HG03521 (cell line): ENCODE results near the gene KRT84.
A peak's percentile ranks its signal among the peaks of the same experiment; 100 is the strongest.

Experiments
- ATAC-seq: cut with Tn5 transposase; IDR thresholded peaks from one replicate; pipeline ENCODE4 v1.9.1; 2021; ENCODE audit warnings: mild to moderate bottlenecking, moderate library complexity; ENCODE audit not compliant: unreplicated experiment

KRT84 gene

GRCh38 chr12:52362118-52362726 lies 23.2 kb downstream of the KRT84 start:
- ATAC-seq, result no peak

- ATAC-seq, result no peak
Observed at GRCh38 chr12:52361553-52361952, 23.9 kb downstream of the KRT84 start.

- ATAC-seq, result no peak
Observed at GRCh38 chr12:52360663-52361271, 24.7 kb downstream of the KRT84 start.

- ATAC-seq, result no peak
Observed at GRCh38 chr12:52360106-52360662, 25.3 kb downstream of the KRT84 start.

GRCh38 chr12:52359621-52360061 lies 25.8 kb downstream of the KRT84 start:
- ATAC-seq, result no peak

GRCh38 chr12:52358575-52359350 lies 26.7 kb downstream of the KRT84 start:
- peak; percentile 84 for ATAC-seq

GRCh38 chr12:52356762-52357580 lies 28.5 kb downstream of the KRT84 start:
- ATAC-seq, result no peak

GRCh38 chr12:52356031-52356761 lies 29.3 kb downstream of the KRT84 start:
- ATAC-seq, result no peak

- ATAC-seq, result no peak
Observed at GRCh38 chr12:52355176-52355575, 30.3 kb downstream of the KRT84 start.

GRCh38 chr12:52354200-52354599 lies 31.3 kb downstream of the KRT84 start:
- ATAC-seq, result no peak

GRCh38 chr12:52353766-52354165 lies 31.7 kb downstream of the KRT84 start:
- no peak for ATAC-seq

- no peak for ATAC-seq
Observed at GRCh38 chr12:52352951-52353350, 32.5 kb downstream of the KRT84 start.

- no peak for ATAC-seq
Observed at GRCh38 chr12:52351196-52352059, 34.0 kb downstream of the KRT84 start.

- no peak for ATAC-seq
Observed at GRCh38 chr12:52350786-52351185, 34.7 kb downstream of the KRT84 start.

- ATAC-seq, result no peak
Observed at GRCh38 chr12:52350021-52350620, 35.3 kb downstream of the KRT84 start.

- ATAC-seq, result no peak
Observed at GRCh38 chr12:52349196-52349595, 36.3 kb downstream of the KRT84 start.

- ATAC-seq, result no peak
Observed at GRCh38 chr12:52347551-52348510, 37.6 kb downstream of the KRT84 start.

GRCh38 chr12:52347016-52347415 lies 38.4 kb downstream of the KRT84 start:
- ATAC-seq, result no peak
